ENCODE data around the gene EGFR.

Gene EGFR

DNA sequence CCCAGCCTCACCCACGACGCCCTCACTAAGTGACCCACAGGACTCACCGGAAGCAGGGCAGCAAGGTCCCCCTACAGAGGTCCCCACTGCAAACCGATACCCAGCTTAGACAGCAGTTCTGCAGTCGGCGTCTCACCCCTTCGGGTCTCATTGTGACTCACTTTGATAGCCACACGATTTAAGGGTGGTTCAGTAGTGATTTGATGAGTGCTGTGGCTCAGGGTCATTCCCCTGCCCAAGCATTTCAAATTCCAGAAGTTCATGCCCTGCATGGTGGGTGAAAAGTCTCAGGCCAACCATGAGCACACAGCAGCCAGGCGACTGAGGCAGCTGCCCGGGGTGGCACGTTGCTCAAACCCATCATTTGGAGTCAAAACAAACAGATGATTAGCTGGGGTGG, 93.2 kb downstream of the EGFR start:
- no peaks in the 10 kb centered on the region for H3K9me2 ChIP-seq (replicated peaks; ENCODE audit: low read depth, low read length)
- H3K4me3 ChIP-seq (ENCODE audit: low read length, poor library complexity, severe bottlenecking) = no peak overlapping the region
- no peaks in the 10 kb centered on the region for H3K36me3 ChIP-seq (ENCODE audit: insufficient read depth, low read length)
- H3K9ac ChIP-seq (ENCODE audit: low read depth, low read length, poor library complexity, severe bottlenecking) = no peak overlapping the region
- H4K20me1 ChIP-seq (ENCODE audit: insufficient read depth, low read length, poor library complexity, severe bottlenecking) = no peaks in the 10 kb centered on the region
- no peaks in the 10 kb centered on the region for H3K9me3 ChIP-seq (ENCODE audit: insufficient read depth, low read depth, low read length)
- no peak for TF ChIP-seq EZH2phosphoT487 (IDR thresholded peaks at IDR 0.05; ENCODE audit: borderline replicate concordance)
- H3F3A ChIP-seq (ENCODE audit: low read depth) = no peaks in the 10 kb centered on the region
- no peak overlapping the region for H2AFZ ChIP-seq (ENCODE audit: low read length)
- no peaks in the 10 kb centered on the region for H3K79me2 ChIP-seq (ENCODE audit: insufficient read depth, low read length)
- no peak overlapping the region for H3K4me2 ChIP-seq (ENCODE audit: low read depth, low read length, poor library complexity, severe bottlenecking)
- H3K27me3 ChIP-seq (ENCODE audit: insufficient read depth, low read length, poor library complexity, severe bottlenecking) = no peaks in the 10 kb centered on the region
- H3K4me1 ChIP-seq (ENCODE audit: insufficient read depth, low read length, poor library complexity, severe bottlenecking) = no peaks in the 10 kb centered on the region

DNA sequence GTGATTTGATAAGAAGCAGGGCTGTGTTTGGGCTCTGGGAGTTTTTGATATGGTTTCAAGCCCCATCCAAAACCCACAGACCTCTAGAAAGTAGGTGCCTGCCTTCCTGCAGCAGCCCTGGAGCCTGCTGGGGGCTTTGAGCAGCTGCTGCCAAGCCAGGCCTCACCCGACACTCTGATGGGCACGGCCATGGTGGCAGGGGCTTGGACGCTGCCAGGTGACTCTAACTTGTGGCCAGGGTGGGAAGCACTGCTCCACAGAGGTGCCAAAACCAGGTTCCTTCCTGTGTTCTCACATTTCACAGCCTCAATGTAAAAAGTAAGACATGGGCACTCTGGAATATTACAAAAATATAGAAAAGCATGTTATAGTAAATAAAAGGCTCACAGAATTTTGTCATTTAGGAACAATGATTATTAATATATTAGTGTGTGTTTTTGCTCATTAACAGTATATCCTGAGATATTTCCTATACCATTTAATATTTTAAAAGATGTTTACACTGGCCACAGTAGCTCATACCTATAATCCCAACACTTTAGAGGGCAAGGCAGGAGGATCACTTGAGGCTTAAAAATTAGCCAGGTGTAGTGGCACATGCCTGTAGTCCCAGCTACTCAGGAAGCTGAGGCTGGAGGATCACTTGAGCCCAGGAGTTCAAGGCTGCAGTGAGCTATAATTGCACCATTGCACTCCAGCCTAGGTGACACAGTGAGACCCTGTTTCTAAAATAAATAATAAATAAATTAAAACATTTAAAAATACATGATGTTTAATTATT, 95.1 kb downstream of the EGFR start:
- H3K9ac ChIP-seq (ENCODE audit: low read depth, low read length, poor library complexity, severe bottlenecking) = no peak overlapping the region
- 0 out of 2 replicates have a peak, but pooled peaks cover 3% of the 10 kb centered on the region for H3K9me3 ChIP-seq (ENCODE audit: insufficient read depth, low read depth, low read length)
- no peaks in the 10 kb centered on the region for H3K4me1 ChIP-seq (ENCODE audit: insufficient read depth, low read length, poor library complexity, severe bottlenecking)
- no peak overlapping the region for H3K4me3 ChIP-seq (ENCODE audit: low read length, poor library complexity, severe bottlenecking)
- no peaks in the 10 kb centered on the region for H3F3A ChIP-seq (ENCODE audit: low read depth)
- H4K20me1 ChIP-seq (ENCODE audit: insufficient read depth, low read length, poor library complexity, severe bottlenecking) = no peaks in the 10 kb centered on the region
- H3K27me3 ChIP-seq (ENCODE audit: insufficient read depth, low read length, poor library complexity, severe bottlenecking) = no peaks in the 10 kb centered on the region
- H3K79me2 ChIP-seq (ENCODE audit: insufficient read depth, low read length) = no peaks in the 10 kb centered on the region
- H3K36me3 ChIP-seq (ENCODE audit: insufficient read depth, low read length) = no peaks in the 10 kb centered on the region
- H3K9me2 ChIP-seq (replicated peaks; ENCODE audit: low read depth, low read length) = no peaks in the 10 kb centered on the region
- TF ChIP-seq, protein P1, sequence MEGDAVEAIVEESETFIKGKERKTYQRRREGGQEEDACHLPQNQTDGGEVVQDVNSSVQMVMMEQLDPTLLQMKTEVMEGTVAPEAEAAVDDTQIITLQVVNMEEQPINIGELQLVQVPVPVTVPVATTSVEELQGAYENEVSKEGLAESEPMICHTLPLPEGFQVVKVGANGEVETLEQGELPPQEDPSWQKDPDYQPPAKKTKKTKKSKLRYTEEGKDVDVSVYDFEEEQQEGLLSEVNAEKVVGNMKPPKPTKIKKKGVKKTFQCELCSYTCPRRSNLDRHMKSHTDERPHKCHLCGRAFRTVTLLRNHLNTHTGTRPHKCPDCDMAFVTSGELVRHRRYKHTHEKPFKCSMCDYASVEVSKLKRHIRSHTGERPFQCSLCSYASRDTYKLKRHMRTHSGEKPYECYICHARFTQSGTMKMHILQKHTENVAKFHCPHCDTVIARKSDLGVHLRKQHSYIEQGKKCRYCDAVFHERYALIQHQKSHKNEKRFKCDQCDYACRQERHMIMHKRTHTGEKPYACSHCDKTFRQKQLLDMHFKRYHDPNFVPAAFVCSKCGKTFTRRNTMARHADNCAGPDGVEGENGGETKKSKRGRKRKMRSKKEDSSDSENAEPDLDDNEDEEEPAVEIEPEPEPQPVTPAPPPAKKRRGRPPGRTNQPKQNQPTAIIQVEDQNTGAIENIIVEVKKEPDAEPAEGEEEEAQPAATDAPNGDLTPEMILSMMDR (conservative IDR thresholded peaks at IDR 0.05; ENCODE audit: low read length) = no peak
- TF ChIP-seq EZH2phosphoT487 (IDR thresholded peaks at IDR 0.05; ENCODE audit: borderline replicate concordance) = no peak
- H3K4me2 ChIP-seq (ENCODE audit: low read depth, low read length, poor library complexity, severe bottlenecking) = no peak overlapping the region
- no peak overlapping the region for H2AFZ ChIP-seq (ENCODE audit: low read length)

DNA sequence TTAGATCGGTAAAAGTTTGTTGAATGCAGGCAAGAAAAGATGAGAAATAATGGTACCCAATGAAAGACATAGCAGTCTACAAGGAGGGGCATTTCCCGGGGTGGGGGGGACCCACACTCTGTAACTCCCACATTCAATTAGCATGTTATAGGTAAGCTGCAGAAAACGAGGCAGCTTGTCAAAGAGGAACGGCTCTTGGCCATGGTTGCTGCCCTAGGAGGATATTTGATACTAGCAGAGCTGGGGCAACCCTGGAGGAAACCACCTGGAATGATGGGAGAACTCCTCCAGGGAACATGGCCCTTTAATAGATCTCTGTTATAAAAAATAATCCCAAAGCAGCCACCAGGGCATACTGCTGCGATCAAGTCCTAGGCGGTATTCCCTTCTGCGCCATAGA, 98.5 kb downstream of the EGFR start:
- Histone ChIP-seq H3K9me3 (ENCODE audit: insufficient read depth, low read depth, low read length) (0 out of 2 replicates have a peak, but pooled peaks cover 3% of the 10 kb centered on the region), H3K27me3 (ENCODE audit: insufficient read depth, low read length, poor library complexity, severe bottlenecking) (no peaks in the 10 kb centered on the region), H3K9me2 (replicated peaks; ENCODE audit: low read depth, low read length) (no peaks in the 10 kb centered on the region), H3K4me1 (ENCODE audit: insufficient read depth, low read length, poor library complexity, severe bottlenecking) (no peaks in the 10 kb centered on the region), H3F3A (ENCODE audit: low read depth) (no peaks in the 10 kb centered on the region), H3K4me3 (ENCODE audit: low read length, poor library complexity, severe bottlenecking) (no peak overlapping the region), H4K20me1 (ENCODE audit: insufficient read depth, low read length, poor library complexity, severe bottlenecking) (no peaks in the 10 kb centered on the region), H3K9ac (ENCODE audit: low read depth, low read length, poor library complexity, severe bottlenecking) (no peak overlapping the region), H2AFZ (ENCODE audit: low read length) (no peak overlapping the region), H3K79me2 (ENCODE audit: insufficient read depth, low read length) (no peaks in the 10 kb centered on the region), H3K36me3 (ENCODE audit: insufficient read depth, low read length) (no peaks in the 10 kb centered on the region), H3K4me2 (ENCODE audit: low read depth, low read length, poor library complexity, severe bottlenecking) (no peak overlapping the region)
- no peak for TF ChIP-seq EZH2phosphoT487 (IDR thresholded peaks at IDR 0.05; ENCODE audit: borderline replicate concordance)
- TF ChIP-seq, protein P1 (conservative IDR thresholded peaks at IDR 0.05; ENCODE audit: low read length) = no peak

DNA sequence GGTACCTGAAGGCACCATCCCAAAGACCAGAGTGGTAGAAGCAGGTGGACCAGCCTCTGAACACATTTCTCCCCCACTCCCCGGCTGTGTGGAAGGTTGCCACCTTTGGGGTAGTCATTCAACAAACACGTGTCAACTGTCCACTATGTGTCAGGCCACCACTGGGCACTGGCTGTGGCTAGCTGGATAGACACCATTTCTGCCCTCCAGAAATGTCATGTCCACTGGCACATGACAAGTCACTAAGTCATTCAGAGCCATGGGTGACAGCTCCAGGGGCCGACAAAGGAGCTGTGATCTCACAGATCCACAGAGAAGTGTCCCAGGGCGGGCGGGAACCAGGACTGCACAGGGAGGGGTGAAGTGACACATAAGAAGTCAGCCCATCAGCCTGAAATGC, 99.6 kb downstream of the EGFR start:
- Histone ChIP-seq H3K4me3 (ENCODE audit: low read length, poor library complexity, severe bottlenecking) (no peak overlapping the region), H4K20me1 (ENCODE audit: insufficient read depth, low read length, poor library complexity, severe bottlenecking) (no peaks in the 10 kb centered on the region), H3K4me2 (ENCODE audit: low read depth, low read length, poor library complexity, severe bottlenecking) (no peak overlapping the region), H3K9ac (ENCODE audit: low read depth, low read length, poor library complexity, severe bottlenecking) (no peak overlapping the region), H3K27me3 (ENCODE audit: insufficient read depth, low read length, poor library complexity, severe bottlenecking) (no peaks in the 10 kb centered on the region), H3K9me3 (ENCODE audit: insufficient read depth, low read depth, low read length) (0 out of 2 replicates have a peak, but pooled peaks cover 3% of the 10 kb centered on the region), H3K9me2 (replicated peaks; ENCODE audit: low read depth, low read length) (no peaks in the 10 kb centered on the region), H3K36me3 (ENCODE audit: insufficient read depth, low read length) (no peaks in the 10 kb centered on the region), H3F3A (ENCODE audit: low read depth) (no peaks in the 10 kb centered on the region), H3K79me2 (ENCODE audit: insufficient read depth, low read length) (no peaks in the 10 kb centered on the region), H3K4me1 (ENCODE audit: insufficient read depth, low read length, poor library complexity, severe bottlenecking) (no peaks in the 10 kb centered on the region), H2AFZ (ENCODE audit: low read length) (no peak overlapping the region)
- no peak for TF ChIP-seq EZH2phosphoT487 (IDR thresholded peaks at IDR 0.05; ENCODE audit: borderline replicate concordance)
- TF ChIP-seq, protein P1 (conservative IDR thresholded peaks at IDR 0.05; ENCODE audit: low read length) = no peak

Data from Loucy (cell line).